Suprapubic skin (tissue), 4 donors: ENCODE measurements around the gene C8G. TPM values are rescaled to one million over a fixed set of nuclear protein-coding genes. Genes with fewer than 3 reads are reported as not detected.

Experiments
- DNase-seq, 2 donors: peaks; one replicate each; pipeline ENCODE4 v3.0.0-alpha.2; 2019; ENCODE audit warnings: low spot score in 2 of 2
- H3K27ac ChIP-seq: fragments of 200-600 bp; sonication (generic); one replicate; pipeline ENCODE4 v1.5.1; 2019
- H3K27me3 ChIP-seq: fragments of 200-600 bp; sonication (generic); one replicate; pipeline ENCODE4 v1.5.1; 2019
- H3K36me3 ChIP-seq: fragments of 200-600 bp; sonication (generic); one replicate; pipeline ENCODE4 v1.5.1; 2019
- H3K4me1 ChIP-seq: fragments of 200-600 bp; sonication (generic); one replicate; pipeline ENCODE4 v1.5.1; 2019
- H3K4me3 ChIP-seq: fragments of 200-600 bp; sonication (generic); one replicate; pipeline ENCODE4 v1.5.1; 2019; ENCODE audit warnings: mild to moderate bottlenecking
- H3K9me3 ChIP-seq: fragments of 200-600 bp; sonication (generic); one replicate; pipeline ENCODE4 v1.5.1; 2019
- EP300 ChIP-seq: sonication (generic); formaldehyde crosslinking; IDR thresholded peaks from one replicate; pipeline ENCODE4 v1.6.1; 2017; ENCODE audit warnings: antibody characterized with exemption
- POLR2A ChIP-seq, 2 donors: fragments of 450-650 bp; IDR thresholded peaks; one replicate each; pipeline ENCODE4 v1.6.1; 2017; ENCODE audit warnings: antibody characterized with exemption in 2 of 2, mild to moderate bottlenecking in 2 of 2, moderate library complexity in 2 of 2
- POLR2AphosphoS5 ChIP-seq, 3 donors: sonication (generic); formaldehyde crosslinking; IDR thresholded peaks; one replicate each; pipeline ENCODE4 v1.6.1; 2017; ENCODE audit warnings: antibody characterized with exemption in 3 of 3
- WGBS: methylation state at CpG from one replicate; pipeline ENCODE4 v1.1.5; 2018; 5-methylcytosine and 5-hydroxymethylcytosine counted together
- total RNA-seq, 4 donors: library from RNA; depleted of rRNA; stranded (reverse); fragments of >200 nt; gene quantifications; one replicate each; pipeline ENCODE4 v1.1.0, GENCODE V29; 2016
- TF ChIP-seq, protein P1 (sequence below), 2 donors: fragments of 200-600 bp in 1 of 2; fragments of 450-650 bp in 1 of 2; sonication (generic) in 1 of 2; IDR thresholded peaks; one replicate each; pipeline ENCODE4 v1.5.1; 2016 to 2019; ENCODE audit warnings: antibody characterized with exemption in 2 of 2, mild to moderate bottlenecking in 1 of 2, moderate library complexity in 1 of 2

Gene C8G
- total RNA-seq, 4 donors from 2014 or later: 2.7 TPM; not detected in 3

DNA sequence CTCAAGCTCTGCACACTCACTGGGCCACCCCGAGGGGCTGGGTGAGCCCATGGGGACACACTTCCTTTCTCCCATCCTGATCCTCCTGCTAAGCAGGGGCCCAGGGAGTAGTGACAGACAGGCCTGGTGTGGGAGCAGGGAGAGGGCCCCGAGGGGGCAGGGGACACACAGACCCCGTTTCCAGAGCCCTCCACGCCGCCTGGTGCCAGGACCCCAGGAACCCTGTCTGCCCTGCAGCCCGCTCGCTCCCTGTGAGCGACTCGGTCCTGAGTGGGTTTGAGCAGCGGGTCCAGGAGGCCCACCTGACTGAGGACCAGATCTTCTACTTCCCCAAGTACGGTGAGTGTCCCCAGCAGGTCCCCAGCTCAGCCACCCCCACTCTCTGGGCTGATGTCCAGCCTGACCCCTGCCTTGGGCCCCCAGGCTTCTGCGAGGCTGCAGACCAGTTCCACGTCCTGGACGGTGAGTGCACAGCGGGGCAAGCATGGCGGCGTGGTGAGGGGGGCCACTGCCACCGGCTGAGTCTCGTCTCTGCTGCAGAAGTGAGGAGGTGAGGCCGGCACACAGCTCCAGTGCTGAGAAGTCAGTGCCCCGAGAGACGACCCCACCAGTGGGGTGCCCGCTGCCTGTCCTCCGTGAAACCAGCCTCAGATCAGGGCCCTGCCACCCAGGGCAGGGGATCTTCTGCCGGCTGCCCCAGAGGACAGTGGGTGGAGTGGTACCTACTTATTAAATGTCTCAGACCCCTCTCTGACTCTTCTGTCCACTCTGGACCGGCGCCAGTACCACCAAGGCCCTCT, 1.4 kb downstream of the C8G start:
- no peaks in the 10 kb centered on the region for H3K27me3 ChIP-seq
- no peak overlapping the region for H3K27ac ChIP-seq
- H3K36me3 ChIP-seq: peaks cover 16% of the 10 kb centered on the region
- H3K4me1 ChIP-seq: peaks cover 49% of the 10 kb centered on the region
- TF ChIP-seq EP300: no peak
- no peak for TF ChIP-seq POLR2AphosphoS5 (IDR thresholded peaks at IDR 0.05)
- TF ChIP-seq, protein P1, sequence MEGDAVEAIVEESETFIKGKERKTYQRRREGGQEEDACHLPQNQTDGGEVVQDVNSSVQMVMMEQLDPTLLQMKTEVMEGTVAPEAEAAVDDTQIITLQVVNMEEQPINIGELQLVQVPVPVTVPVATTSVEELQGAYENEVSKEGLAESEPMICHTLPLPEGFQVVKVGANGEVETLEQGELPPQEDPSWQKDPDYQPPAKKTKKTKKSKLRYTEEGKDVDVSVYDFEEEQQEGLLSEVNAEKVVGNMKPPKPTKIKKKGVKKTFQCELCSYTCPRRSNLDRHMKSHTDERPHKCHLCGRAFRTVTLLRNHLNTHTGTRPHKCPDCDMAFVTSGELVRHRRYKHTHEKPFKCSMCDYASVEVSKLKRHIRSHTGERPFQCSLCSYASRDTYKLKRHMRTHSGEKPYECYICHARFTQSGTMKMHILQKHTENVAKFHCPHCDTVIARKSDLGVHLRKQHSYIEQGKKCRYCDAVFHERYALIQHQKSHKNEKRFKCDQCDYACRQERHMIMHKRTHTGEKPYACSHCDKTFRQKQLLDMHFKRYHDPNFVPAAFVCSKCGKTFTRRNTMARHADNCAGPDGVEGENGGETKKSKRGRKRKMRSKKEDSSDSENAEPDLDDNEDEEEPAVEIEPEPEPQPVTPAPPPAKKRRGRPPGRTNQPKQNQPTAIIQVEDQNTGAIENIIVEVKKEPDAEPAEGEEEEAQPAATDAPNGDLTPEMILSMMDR (IDR thresholded peaks at IDR 0.05): no peak
- no peak for TF ChIP-seq POLR2A (IDR thresholded peaks at IDR 0.05)
- H3K9me3 ChIP-seq: no peaks in the 10 kb centered on the region
- WGBS: 85% methylated on average over 15 of the region's 27 CpGs
- H3K4me3 ChIP-seq: no peak overlapping the region
- no peak for DNase-seq

DNA sequence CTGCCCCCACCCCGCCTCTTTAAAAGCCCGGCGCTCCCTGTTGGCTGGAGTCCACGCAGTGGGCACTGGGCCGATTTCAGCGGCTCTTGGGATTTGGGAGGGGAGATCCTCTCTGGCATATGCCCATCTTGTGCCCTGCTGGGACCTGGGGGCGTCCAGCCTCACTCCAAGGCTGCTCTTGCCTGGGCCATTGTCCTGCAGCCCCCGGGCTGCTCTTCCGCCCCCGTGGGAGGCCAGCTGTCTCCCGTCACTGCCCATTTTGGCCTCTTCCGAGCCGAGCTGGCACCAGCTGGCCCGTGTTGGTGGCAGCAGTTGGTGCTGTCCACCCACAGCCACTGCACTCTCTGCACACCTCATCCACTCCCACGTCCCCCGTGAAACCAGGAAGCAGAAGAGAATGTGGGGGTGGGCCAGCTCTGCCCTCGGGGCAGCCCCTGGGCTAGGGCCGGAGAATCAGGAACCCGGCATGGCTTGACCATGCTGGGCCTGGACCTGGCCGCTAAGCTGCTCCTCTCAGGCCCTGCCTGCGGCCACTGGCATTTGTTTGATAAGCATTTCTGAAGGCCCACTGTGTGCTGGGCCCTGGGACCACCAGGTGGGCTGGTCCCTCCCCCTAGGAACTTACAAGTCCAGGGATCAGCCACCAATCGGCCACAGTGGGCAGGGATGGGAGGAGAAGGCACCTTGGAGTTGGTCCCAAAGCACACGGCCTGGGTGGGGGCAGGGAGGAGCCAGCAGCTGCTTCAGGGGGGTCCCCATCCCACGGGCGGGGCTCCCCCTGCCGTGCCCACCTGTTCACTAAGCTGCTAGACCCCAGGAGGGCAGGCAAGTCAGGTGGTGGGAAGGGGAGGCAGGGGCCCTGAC, 2.2 kb downstream of the C8G start:
- 68% methylated on average over 17 of the region's 26 CpGs for WGBS
- no peak for DNase-seq
- peaks cover 8% of the 10 kb centered on the region for H3K36me3 ChIP-seq
- no peak overlapping the region for H3K4me3 ChIP-seq
- peaks cover 47% of the 10 kb centered on the region for H3K4me1 ChIP-seq
- H3K27me3 ChIP-seq: no peaks in the 10 kb centered on the region
- TF ChIP-seq POLR2AphosphoS5 (IDR thresholded peaks at IDR 0.05): no peak
- TF ChIP-seq, protein P1 (IDR thresholded peaks at IDR 0.05): no peak
- TF ChIP-seq EP300: no peak
- no peak for TF ChIP-seq POLR2A (IDR thresholded peaks at IDR 0.05)
- H3K27ac ChIP-seq: no peak overlapping the region
- no peaks in the 10 kb centered on the region for H3K9me3 ChIP-seq

DNA sequence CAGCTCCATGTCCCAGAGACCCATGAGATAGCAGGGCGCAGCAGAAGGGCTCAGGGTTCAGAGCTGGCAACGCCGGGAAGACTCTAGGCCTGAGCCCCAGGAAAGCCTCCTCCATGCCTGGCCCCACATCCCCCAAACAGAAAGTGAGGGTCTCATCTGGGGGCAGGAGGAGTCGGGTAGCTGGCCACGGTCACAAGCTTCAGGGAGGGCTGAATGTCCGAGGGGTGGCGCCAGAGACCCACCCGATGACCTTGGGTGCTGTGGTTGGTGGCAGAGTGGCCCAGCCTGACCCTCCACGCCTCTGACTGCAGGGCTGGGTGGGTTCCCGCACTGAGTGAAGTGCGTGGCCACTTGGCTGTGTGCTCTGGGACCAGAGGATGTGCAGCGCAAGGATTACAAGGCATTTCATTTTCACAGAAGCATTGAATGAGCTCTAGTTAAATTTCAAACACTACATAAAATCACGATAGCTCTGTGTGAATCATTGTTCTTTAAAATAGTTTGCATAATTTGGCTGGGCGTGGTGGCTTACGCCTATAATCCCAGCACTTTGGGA, 3.0 kb downstream of the C8G start:
- WGBS: 24% methylated on average over 4 of the region's 15 CpGs
- Histone ChIP-seq H3K27ac (no peak overlapping the region), H3K27me3 (no peaks in the 10 kb centered on the region), H3K4me1 (peaks cover 45% of the 10 kb centered on the region), H3K36me3 (peaks cover under 1% of the 10 kb centered on the region), H3K4me3 (no peak overlapping the region), H3K9me3 (no peaks in the 10 kb centered on the region)
- no peak for DNase-seq
- TF ChIP-seq, protein P1 (IDR thresholded peaks at IDR 0.05): no peak
- TF ChIP-seq EP300: no peak
- TF ChIP-seq POLR2A (IDR thresholded peaks at IDR 0.05): no peak
- TF ChIP-seq POLR2AphosphoS5 (IDR thresholded peaks at IDR 0.05): no peak

DNA sequence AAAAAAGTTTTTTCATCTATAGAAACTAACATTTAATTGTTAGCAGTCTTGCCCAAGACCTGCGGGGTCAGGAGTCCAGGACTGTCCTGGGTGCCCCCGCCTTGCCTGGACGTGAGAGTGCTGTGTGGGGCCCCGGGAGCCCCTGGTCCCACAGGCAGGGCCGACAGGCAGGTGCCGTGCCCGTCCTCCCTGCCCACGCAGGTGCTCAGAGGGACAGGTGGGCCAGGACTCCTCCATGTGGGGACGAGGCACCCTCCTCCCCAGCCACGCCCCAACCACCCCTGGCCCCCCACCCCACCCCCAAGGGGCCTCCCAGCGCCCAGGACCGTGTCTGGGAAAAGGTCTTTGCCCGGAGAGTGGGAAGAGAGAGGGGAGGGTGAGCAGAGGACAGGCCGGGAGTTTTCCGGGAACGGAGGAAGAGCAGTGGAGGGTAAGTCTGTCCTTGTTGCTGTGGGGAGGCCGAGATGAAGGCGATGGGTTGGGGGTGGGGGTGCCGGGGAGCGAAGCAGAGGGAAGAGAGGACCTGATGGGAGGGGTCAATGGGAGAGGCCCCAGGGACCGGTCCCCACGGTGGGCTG, 4.3 kb downstream of the C8G start:
- peak overlapping the region; percentile 59 for H3K4me3 ChIP-seq
- peaks cover 37% of the 10 kb centered on the region for H3K4me1 ChIP-seq
- no peaks in the 10 kb centered on the region for H3K9me3 ChIP-seq
- peak overlapping the region; percentile 49 for H3K27ac ChIP-seq
- no peaks in the 10 kb centered on the region for H3K36me3 ChIP-seq
- TF ChIP-seq EP300 (no peak), POLR2A (IDR thresholded peaks at IDR 0.05) (no peak), POLR2AphosphoS5 (IDR thresholded peaks at IDR 0.05) (no peak)
- TF ChIP-seq, protein P1 (IDR thresholded peaks at IDR 0.05): no peak
- H3K27me3 ChIP-seq: no peaks in the 10 kb centered on the region
- no peak for DNase-seq
- WGBS: 12% methylated on average over 9 of the region's 22 CpGs
